GM19351 (cell line): Measurements from ENCODE around the gene COL24A1.
A peak's percentile ranks its signal among the peaks of the same experiment; 100 is the strongest.
"Not testable (repeated sequence)": the region's sequence is repeated elsewhere in the genome, so short reads cannot be mapped to it uniquely, and the experiment has no call there.

ENCODE experiments used
- ATAC-seq: cut with Tn5 transposase; IDR thresholded peaks from one replicate; pipeline ENCODE4 v1.9.1; 2021; ENCODE audit warnings: mild to moderate bottlenecking, moderate library complexity; ENCODE audit not compliant: unreplicated experiment

Gene COL24A1

DNA sequence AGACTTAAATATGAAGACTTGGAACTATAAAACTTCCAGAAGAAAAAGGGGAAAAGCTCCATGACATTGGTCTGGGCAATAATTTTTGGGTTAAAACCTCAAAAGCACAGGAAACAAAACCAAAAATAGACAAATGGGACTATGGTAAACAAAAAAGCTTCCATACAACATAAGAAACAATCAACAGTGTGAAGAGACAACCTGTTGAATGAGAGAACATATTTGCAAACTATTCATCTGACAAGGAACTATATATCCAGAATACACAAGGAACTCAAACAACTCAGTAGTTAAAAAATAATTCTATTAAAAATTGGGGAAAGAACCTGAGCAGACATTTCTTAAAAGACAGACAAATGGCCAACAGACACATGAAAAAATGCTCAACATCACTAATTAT is 255.7 kb downstream of the COL24A1 start:
- no peak for ATAC-seq

- no peak for ATAC-seq
Measured at GRCh38 chr1:85898861-85899260, 257.7 kb downstream of the COL24A1 start.

DNA sequence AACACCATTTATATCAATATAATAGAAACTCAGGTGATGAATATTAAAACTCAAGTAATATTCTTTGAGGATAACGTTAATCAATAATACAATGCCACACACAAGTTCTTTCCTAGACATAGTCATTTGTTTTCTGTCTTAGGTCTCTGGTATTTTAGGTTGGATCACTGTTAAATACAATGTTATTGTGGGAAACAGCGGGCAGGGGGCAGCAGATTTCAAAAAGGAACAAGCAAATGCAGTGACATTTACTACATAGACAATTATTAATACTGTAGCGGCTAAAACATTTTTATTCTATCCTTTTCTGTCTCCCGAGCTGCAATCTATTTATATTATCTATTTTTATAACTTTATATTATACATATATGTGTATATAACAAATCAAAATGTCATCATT is 261.9 kb downstream of the COL24A1 start:
- peak; percentile 75 for ATAC-seq

- no peak for ATAC-seq
Measured at GRCh38 chr1:85892366-85892765, 264.2 kb downstream of the COL24A1 start.

DNA sequence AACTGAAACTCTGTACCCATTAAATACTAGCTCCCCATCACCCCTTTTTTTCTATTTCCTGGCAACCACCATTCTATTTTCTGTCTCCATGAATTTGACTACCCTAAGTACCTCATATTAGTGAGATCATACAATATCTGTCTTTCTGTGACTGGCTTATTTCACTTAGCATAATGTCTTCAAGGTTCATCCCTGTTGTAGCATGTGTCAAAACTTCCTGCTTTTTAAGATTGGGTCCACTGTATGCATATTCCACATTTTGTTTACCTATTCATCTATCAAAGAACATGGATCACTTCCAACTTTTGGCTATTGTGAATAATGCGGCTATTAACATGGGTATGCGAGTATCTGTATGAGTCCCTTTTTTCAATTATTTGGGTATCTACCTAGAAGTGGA is 266.7 kb downstream of the COL24A1 start:
- ATAC-seq: no peak

GRCh38 chr1:85888921-85889320 is 267.7 kb downstream of the COL24A1 start:
- ATAC-seq: no peak

- ATAC-seq: no peak
Measured at GRCh38 chr1:85884372-85885035, 272.1 kb downstream of the COL24A1 start.

- ATAC-seq: no peak
Measured at GRCh38 chr1:85867189-85867588, 289.4 kb downstream of the COL24A1 start.

- ATAC-seq: no peak
Measured at GRCh38 chr1:85865213-85865612, 291.4 kb downstream of the COL24A1 start.

DNA sequence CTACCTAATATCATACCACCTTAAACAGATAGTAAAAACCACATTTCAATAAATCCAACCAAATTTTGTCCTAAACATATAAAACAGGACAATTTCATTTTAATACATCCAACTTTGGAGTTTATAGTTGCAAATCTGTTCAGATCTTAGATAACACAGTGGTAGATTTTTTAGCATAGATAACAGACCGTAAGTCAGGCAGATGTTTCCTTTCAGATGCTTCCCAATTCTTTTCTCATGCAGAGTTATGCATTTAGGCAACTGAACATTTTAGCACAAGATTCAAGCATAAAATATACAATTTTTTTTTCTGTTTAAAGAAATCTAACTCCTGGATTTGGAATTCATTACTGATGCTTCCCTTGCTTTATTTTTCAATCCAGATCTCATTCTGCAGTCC is 291.8 kb downstream of the COL24A1 start:
- ATAC-seq: no peak

DNA sequence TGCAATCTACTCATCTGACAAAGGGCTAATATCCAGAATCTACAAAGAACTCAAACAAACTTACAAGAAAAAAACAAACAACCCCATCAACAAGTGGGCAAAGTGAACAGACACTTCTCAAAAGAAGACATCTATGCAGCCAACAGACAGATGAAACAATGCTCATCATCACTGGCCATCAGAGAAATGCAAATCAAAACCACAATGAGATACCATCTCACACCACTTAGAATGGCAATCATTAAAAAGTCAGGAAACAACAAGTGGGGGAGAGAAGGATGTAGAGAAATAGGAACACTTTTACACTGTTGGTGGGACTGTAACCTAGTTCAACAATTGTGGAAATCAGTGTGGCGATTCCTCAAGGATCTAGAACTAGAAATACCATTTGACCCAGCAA is 292.9 kb downstream of the COL24A1 start:
- not testable (repeated sequence) for ATAC-seq

GRCh38 chr1:85862456-85862855 is 294.1 kb downstream of the COL24A1 start:
- ATAC-seq: no peak

DNA sequence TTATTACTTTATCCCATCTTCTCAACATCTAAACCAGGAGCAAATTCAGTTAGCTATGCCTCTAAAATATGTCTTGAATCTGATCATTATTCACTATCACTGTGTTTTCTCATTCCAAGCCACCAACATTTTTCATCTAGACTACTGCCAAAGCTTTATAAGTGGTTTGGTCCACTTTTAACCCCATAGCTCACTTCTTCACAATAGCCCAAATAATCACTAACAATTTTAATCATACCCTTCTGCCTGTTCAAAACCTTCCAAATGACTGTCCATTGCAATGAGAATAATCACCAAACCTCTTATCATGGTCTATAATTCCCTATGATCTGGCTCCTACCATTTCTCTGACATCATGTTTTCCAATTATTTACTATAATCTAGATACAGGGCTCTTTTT is 298.6 kb downstream of the COL24A1 start:
- ATAC-seq: no peak

DNA sequence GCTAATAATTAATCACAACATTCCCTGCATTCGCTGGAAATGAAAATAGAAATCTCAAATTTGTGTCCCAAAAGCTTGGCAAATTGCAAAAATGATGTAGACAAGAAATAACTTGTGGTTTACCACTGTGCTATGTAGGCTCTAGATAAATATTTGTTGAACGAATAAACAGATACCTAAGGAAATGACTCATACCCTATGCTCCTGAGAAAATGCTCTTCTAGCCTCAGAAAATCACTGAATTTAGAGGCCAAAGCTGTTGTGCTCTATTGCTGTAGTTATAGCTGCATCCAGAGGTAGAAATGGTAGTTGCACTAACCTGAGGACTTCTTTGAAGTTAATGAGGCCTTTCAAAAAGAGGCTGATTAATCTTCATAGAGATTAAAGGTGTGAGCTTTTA is 306.3 kb downstream of the COL24A1 start:
- no peak for ATAC-seq

DNA sequence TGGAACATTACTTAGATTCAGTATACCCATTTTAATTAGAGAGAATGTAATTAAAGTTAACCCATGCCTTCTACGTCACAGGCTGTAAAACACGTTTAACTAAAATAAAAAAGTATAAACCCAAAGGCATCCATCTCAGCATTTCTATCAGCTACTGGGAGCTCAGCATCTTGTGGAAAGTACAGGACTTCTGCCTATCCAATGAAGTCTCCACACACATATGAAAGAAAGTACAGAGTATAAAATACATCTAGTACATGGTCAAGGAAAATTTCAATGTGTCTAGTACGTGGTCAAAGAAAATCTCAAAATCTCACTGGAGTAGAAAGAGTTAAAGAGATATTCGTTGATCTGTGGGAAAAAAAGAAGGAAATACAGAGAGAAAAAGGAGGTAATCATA is 306.9 kb downstream of the COL24A1 start:
- ATAC-seq: no peak

GRCh38 chr1:85847356-85847755 is 309.2 kb downstream of the COL24A1 start:
- no peak for ATAC-seq

GRCh38 chr1:85846706-85847105 is 309.9 kb downstream of the COL24A1 start:
- no peak for ATAC-seq

DNA sequence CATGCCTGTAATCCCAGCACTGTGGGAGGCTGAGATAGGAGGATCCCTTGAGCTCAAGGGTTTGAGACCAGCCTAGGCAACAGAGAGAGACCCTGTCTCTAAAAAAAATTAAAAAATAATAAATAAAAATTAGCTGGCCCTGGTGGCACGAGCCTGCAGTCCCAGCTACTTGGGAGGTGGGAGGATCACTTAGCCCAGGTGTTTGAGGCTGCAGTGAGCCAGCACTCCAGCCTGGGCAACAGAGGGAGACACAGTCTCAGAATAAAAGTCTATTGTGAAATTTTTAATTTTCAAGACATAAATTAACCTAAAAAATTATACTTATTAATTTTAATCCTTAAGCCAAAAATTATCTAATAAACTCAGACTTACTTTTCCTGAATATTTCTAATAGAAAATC is 317.1 kb downstream of the COL24A1 start:
- ATAC-seq: no peak

DNA sequence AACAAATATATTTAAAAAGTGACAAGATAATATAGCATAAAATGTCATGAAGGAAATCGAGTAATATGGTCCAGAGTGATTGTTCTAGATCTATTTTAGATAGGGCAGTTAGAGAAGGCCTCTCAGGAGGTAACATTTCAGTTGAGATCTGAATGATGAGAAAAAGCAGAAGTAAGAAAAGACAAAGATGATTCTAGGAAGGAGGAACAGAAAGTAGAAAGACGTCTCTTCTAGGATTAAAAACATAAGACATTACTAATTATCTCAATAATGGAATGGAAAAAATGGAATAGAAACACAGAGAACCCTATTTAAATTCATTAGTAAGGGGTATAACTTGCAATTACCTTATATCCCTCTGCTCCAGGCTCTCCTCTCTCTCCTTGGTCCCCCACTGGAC is 318.3 kb downstream of the COL24A1 start:
- peak; percentile 98 for ATAC-seq

DNA sequence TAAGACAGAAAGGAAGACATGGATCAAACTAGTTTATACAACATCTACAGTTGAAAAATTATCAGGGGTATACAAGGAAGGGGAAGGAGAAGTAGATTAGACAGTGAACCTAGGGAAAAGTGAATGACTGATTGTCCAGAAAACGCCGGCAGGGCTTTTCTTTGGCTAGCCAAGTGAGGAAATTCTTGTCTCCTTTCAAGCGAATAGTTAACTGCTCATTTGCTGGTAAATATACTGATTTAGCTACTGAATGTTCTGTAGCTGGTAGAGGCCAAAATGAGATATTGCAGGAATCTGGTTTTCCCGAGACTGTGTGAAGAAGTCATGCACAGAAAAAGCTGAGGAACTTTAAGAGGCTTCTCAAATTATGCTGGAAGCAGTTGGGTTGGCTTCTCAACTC is 319.8 kb downstream of the COL24A1 start:
- ATAC-seq: no peak

DNA sequence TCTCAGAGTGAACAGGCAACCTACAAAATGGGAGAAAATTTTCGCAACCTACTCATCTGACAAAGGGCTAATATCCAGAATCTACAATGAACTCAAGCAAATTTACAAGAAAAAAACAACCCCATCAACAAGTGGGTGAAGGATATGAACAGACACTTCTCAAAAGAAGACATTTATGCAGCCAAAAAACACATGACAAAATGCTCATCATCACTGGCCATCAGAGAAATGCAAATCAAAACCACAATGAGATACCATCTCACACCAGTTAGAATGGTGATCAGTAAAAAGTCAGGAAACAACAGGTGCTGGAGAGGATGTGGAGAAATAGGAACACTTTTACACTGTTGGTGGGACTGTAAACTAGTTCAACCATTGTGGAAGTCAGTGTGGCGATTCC is 323.4 kb downstream of the COL24A1 start:
- ATAC-seq: not testable (repeated sequence)

- no peak for ATAC-seq
Measured at GRCh38 chr1:85830837-85831236, 325.7 kb downstream of the COL24A1 start.

DNA sequence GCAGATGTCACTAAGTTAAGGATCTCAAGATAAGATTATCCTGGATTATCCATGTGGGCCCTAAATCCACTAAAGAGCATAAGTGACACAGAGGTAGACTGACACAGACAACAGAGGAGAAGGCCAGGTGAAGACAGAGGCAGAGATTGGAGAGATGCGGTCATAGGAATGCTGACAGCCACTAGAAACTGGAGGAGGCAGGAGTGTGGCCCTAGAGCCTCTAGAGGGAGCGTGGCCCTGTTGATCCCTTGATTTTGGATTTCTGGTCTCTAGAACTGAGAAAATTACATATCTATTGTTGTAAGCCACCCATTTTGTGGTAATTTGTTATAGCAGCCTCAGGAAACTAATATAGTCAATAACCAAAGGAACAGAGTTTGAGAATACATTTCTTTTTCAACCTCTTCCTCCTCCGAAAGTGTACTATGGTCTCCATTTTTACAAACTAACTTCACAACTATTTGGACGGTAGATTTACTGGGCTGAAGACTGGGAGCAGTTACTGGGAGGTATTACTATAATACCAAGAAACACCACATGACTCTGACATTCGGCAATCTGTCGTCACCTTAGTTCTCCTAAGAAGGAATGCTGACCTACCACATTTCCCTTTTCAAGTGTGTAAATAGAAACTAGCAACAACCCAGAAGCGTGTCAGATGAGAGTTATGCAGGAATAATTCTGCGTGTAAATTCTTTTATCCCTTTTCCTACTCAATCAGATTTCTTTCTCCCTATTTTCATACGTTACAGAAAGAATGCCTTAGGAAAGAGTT is 332.3 kb downstream of the COL24A1 start:
- ATAC-seq: no peak
